Activated T-cell treated with anti-CD3 and anti-CD28 coated beads, Interleukin-2, amount 50 U/mL, for 1 hour (primary cell): ENCODE results near the gene KBTBD12.
"Not testable (repeated sequence)": the region's sequence is repeated elsewhere in the genome, so short reads cannot be mapped to it uniquely, and the experiment has no call there.

Experiments
- DNase-seq: peaks from one replicate; pipeline ENCODE4 v3.0.0-alpha.2; 2020

KBTBD12 gene, protein sequence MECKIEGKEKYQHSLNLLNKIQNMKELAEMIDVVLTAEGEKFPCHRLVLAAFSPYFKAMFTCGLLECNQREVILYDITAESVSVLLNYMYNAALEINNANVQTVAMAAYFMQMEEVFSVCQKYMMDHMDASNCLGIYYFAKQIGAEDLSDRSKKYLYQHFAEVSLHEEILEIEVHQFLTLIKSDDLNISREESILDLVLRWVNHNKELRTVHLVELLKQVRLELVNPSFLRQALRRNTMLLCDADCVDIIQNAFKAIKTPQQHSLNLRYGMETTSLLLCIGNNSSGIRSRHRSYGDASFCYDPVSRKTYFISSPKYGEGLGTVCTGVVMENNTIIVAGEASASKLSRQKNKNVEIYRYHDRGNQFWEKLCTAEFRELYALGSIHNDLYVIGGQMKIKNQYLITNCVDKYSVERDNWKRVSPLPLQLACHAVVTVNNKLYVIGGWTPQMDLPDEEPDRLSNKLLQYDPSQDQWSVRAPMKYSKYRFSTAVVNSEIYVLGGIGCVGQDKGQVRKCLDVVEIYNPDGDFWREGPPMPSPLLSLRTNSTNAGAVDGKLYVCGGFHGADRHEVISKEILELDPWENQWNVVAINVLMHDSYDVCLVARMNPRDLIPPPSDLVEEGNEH

DNA sequence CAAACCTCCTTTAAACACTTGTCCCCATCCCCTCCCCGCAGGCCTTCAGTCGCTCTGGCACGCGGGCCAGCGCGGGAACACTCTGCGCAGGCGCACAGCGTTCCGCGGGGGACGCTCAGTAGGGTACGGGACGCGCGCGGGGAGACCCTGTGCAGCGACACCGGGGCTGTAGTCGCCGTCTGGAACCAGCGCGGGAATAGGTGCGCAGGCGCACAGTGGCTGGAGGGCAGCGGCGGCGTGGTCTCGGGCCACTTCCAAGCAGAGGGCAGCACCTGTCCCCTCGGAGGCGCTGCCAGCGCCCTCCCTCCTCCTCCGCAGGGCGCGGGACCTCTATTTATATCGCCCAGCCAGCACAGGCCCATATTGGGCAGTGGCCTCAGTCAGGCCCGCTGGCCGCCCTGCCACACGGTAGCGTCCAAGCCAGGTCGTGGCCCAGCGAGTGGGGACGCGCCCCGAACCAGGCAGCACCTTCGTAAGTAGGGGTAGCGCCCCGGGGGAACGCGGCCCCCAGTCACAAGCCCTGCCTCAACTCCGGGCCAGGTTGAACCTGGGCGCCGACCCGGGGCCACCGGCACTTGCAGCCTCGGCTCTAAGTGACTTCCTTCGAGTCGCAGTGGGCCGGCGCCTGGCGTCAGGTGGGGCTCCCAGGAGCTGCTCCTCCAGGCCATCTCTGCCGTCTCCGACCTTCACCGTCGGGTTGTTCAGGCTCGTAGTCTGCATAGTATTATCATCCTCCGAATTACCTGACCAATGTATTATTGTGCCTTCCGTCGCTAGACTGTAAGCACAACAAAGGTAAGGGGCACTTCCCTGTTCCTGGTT, at the start of gene KBTBD12:
TSS of gene KBTBD12 (plus strand) at position 118 of the 822 bp plus-strand sequence. CDS start 7,830 bp downstream, outside the sequence.
- DNase-seq = no peak

DNA sequence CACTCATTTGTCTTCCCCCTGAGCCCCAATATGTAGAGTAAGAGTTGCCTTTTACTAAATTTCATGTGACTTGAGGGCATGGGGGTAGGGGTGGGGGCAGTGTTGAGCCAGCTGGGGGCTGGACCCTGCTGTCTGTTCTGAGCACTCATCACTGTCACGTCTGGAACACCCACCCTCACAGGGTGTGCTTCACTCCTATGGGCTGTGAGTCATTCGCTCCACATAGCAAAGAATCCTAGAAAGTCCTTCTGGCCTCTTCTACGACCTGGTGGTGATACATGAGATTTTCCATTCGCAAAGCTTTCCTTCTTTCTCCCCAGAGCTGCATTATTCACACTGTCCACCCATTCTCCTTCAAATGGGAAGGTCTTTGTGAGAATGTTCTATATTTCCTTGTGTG, 49.1 kb upstream of the KBTBD12 start:
- DNase-seq = no peak

DNA sequence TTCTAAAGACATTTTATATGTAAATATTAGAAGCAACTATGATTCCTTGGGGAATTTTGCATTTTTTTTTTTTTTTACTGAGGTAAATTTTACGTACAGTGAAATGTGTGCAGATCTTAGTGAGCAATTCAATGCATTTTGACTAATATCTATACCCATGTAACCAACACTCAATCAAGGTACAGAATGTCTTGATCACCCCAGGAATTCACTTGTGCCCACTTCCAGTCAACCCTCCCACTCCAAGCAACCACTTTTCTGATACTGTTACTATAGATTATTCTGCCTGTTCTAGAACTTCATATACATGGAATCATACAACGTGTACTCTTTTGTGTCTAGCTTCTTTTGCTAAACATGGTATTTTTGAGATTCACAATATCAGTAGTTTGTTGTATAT, 47.6 kb upstream of the KBTBD12 start:
- DNase-seq = no peak

DNA sequence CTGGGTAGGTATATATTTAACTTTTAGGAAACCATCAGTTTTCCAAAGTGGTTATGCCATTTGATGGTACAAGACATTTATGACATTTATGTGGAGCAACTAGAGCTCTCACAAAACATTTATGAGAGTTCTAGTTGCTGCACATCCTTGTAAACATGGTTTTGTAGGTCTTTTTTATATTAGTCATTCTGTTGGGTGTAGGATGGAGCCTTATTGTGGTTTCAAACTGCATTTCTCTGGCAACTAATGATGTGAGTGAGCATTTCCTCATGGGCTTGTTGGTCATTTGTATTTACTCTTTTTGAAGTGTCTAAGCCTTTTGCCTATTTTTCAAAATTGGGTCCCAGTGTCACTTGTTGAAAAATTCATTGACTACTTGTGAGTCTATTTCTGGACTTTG, 47.0 kb upstream of the KBTBD12 start:
- no peak for DNase-seq

DNA sequence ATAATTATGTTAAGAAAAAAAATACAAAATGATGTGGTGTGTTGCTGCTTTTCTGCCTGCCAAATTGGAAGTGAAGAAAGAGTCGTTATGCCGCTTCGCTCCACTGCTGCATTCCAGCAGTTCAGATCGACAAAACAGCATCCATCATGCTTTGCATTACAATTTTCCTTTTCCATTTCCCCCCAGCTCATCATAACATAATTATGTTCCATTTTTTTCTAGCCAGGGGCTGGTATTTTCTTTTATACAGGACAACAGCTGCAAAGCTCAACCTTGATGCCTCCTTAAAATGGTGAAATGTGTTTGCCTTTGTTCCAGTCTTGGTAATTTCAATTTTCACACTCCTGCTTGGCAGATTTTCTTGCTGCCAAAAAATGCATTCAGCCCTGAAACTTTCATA, 44.9 kb upstream of the KBTBD12 start:
- no peak for DNase-seq

DNA sequence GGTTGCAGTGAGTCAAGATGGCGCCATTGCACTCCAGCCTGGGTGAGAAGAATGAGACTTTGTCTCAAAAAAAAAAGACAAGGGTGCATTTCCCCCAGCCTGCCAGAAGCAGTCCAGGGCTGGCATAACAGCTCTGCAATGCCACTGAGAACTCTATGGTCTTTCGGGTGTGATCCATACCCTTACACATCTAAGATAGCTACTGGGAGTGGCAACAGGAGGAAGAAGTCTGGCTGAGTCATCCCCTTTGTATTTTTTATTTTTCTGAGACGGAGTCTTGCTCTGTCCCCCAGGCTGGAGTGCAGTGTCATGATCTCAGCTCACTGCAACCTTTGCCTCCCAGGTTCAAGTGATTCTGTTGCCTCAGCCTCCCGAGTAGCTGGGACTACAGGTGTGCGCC, 40.9 kb upstream of the KBTBD12 start:
- DNase-seq = not testable (repeated sequence)

DNA sequence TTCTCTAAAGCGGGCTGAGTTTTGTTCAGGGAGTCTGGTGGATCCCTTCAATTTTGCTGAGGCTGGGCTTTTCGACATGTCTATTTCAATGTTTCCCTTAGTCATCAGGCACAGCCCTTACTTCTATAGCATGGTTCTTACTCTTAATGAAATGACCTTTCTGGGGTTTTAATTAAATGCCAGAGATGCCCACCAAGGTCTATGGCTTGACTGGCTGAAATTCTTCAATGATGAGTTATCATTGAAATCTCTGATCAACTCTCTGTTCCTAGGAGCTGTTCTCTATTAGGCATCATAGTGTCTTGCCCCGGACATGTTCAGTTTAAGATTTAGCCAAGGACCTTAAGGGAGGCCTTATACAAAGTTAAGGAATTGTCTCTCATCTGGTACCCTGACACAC, 33.4 kb upstream of the KBTBD12 start:
- no peak for DNase-seq

DNA sequence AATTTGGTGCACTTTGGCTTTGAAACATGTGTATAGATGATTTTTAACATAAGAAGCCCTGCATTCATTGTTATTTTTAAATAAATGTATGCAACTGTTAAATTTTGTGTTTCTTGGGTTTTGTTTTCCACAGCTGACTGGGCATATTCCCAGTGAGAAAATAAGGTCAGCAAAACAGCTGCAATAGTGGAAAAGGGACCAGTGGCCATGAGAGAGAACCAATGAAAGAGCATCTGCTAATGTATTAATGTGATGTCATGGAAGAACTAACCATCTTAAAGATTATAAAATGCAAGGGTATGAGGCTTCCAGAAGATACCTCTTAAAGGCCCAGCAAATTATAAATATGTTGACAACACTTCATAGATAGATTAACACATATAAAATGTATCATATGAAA, 31.0 kb upstream of the KBTBD12 start:
- DNase-seq = no peak

DNA sequence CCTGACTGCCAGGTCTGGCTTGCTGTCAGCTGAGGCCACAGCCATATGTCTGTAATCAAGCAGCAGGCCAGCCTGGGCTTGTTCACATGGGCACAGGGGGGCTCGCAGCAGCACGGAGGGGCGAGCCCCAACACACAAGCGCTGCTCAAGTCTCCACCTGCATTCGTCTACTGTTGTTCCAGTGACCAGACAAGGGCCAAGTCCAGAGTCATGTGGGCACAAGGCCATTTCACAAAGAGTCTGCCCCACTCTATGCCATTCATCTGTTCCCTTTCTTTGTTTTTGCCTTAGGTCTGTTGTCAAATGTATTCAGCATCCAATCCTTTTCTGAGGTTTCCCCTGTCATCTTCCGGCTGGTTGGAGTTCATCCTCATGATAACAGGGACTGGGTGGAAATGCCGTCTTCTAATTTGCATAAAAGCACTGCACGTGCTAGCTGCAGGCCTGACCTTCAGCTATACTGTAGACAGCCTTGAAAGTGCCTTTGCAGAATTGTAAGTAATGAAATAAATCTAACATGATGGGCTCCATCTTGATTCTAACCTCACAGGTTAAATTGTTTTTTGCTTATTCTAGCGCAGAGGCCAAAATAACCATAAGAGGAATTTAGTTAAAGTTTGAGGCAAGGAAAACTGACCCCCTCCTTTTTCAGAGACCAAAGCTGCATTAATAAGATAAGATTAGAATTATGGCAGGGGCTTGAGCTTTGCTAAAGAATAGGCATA, 28.6 kb upstream of the KBTBD12 start:
- no peak for DNase-seq

DNA sequence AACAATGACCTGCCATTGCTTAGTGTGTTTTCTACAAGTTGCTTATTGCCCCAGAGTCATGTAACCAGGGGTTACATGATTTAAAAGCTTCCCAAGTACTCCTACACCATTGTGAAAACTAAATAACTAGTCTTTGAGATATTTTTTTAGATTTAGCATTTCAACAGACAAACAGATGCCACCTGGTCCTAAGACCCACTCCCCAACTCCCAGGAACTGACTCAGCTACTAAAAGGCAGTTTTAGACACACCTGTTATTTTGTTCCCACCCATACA, 28.1 kb upstream of the KBTBD12 start:
- DNase-seq = no peak

DNA sequence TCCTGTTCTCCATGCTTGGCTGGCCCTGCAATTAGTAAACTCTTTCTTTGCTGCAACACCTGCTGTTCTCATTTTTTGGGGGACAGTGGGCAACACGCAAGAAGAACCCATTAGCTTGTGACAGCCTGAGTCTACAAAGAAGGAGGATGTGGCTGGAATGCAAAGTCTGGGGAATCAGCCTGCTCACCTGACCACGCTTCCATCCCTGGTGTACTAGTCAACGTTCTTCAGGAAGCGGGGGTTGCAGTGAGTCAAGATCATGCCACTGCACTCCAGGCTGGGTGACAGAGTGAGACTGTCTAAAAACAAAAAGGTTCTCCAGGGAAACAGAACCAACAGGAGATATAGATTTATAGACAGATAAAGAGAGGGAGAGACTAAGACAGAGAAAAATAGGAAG, 27.7 kb upstream of the KBTBD12 start:
- no peak for DNase-seq

DNA sequence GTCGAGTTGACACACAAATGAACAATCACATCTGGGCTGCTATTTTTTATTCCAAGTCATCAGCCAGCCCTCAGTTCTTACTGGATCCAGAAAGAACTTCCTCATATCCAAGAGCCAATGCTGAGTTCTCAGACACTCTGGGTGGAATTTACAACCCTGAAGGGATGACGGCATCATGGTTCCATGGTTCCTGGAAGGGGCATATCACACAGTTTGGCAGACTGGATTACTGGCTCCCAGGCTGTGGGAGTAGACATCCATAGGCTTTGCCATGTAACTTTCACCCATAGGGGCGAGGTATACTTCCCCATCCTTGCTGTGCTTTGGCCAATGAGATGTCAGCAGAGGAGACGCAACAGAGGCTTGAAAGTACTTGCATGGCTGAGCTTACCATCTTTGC, 26.9 kb upstream of the KBTBD12 start:
- no peak for DNase-seq

DNA sequence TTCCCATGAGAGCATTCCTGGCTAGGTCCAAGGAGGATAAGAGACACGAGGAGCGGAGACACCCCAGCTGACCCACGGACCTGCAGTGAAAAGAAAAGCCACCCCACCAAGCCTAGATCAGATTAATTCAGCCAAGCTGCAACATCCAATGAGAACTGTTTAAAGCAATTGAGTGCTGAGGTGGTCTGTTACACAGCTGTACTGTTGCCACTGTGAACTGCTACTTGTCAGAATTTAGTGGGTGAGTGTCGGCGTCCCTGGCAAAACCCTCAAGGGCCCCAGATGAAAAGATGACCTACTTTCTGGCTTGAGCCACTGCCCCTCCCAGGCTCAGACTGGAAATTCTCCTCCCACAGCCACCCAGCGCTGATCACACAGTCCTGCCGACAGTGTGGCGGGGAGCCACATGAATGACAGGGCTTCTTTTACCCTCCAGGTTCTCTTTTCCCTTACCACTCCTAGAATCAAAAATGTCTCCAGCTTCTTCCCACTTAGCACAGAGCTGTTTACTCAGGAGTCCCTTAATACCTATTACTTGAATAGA, 26.4 kb upstream of the KBTBD12 start:
- DNase-seq = no peak

DNA sequence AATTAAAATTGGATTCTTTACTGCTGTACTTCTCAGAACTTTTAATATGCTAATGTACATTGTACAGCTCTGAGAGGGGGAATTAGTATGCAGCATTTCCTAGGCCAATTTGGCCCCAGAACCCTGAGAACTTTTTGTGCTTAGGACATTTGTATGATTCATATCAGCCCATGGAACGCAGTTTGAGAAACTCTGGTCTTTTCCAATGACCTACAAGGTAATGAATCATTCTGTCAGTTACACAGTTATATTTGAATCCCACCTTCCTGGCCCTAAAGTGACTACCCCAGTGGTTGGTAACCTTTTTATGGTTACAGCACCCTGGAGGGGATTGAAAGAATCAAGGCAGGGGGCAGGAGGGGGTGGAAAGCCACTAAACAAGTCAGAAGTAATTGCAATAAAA, 25.6 kb upstream of the KBTBD12 start:
- no peak for DNase-seq

DNA sequence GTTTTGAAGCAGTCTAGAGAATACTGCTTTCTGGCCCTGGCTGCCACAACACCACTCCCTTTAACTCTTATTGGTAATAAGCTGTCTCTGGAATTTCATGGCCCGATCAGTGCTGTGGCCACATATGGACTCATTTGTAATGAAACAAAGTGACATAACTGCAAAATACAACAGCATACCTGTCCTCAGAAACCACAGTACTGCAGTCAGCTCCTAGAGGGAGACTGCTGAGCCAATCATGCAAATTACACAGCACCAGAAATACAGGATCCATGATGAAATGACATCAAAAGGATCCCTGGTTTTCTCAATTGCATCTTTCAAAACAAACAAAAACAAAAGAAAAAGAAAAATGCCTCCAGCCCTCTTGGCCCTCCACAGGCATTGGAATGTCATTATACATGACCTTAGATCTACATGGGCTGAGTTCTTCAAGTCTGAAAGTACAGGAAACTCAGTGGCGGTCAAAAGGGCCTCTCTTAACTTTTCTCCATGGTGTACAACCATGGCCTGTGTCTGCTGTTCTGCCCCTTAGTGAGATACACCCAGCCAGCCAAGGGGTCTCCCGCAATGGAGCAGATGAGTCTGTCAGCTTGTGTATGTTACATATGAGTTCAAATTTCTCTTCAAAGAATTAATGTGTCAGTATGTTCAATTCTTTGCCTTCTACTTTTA, 24.9 kb upstream of the KBTBD12 start:
- DNase-seq = no peak

DNA sequence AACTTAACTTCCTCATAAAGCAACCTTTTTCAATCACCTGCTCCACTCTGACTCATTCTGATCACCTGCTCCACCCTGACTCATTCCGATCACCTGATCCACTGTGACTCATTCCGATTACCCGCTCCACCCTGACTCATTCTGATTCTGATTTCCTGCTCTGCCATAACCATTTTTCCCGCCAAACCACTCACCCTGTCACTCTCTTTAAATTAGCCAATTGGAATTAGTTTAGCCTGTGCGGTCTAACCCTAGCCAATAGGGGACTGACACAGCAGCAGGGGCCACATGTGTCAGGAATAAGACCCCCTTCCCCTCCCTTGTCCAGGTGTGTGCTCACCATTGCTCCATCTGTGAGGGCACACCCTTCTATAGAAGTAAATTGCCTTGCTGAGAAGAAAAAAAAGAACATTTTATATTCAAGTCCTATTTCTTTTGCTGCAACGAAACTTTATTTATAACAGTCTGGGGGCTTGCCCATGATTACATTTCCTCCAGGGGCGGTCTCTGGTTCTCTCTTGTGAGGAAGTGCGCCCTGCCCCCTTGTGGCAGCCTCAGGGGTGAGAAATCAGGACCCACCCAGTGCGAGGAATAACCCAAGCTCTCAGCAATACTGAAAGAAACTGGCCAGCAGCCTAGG, 24.3 kb upstream of the KBTBD12 start:
- not testable (repeated sequence) for DNase-seq

DNA sequence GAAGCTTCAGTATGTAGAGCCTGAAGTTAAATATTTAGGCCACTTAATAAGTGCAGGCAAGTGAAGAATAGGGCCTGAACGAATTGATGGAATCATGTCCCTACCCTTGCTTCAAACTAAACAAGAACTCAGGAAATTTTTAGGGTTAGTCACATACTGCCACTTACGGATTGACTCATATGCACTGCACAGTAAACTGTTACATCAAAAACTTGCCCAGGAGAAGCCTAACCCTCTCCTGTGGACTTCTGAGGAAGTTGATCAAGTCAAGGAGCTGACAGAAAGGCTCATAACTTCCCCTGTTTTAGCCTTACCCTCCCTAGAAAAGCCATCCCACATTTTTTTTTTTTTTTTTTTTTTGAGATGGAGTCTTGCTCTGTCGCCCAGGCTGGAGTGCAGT, 20.6 kb upstream of the KBTBD12 start:
- no peak for DNase-seq

DNA sequence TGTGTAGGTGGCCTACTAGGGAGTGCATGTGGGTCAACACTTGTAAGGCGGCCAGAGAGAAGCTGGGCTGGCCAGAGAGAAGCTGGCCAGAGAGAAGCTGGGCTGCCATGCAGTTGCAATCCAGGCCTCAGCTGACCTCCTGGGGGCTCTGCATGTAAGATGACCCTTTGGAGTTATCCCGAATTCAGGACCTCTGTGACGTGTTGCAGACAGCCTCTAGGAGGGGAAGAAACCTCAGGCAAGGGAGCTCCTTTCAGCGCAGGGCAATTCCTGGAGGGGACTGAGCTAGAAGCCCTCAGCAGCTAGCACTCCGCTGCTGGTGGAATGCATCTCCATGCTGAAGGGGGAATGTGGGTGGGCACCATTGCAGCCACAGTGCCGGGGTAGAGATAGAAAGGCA, 15.8 kb upstream of the KBTBD12 start:
- no peak for DNase-seq

DNA sequence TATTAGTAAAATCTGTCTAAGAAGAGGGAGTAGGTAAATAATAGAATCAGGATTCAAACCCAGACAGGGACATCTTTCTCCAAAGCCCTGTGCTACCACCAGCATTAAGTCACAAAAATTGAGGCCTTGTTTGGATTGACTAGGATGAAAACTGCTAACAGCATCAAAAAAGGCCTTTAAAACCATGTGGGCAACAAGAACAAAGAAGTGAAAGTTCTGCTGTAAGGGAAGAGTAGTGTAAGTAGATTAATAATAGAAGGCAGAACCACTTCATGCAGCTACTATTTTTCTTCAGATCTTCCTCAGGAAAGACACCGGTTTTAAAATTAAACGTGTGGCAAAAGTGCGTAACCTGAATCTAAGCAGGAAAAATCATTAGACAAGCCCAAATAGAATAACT, 15.3 kb upstream of the KBTBD12 start:
- no peak for DNase-seq

DNA sequence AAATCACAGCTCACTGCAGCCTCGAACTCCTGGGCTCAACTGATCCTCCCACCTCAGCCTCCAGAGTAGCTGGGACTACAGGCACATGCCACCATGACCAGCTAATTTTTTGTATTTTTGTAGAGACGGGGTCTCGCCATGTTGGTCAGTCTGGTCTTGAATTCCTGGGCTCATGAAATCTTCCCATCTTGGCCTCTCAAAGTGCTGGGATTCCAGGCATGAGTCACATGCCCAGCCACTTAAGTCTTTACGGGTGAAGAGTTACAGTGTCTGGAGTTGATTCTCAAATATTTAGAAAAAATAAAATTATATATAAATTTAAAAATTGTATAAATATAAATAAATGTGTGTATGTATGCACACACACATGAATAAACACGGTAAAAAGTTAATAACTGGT, 14.5 kb upstream of the KBTBD12 start:
- DNase-seq = no peak

DNA sequence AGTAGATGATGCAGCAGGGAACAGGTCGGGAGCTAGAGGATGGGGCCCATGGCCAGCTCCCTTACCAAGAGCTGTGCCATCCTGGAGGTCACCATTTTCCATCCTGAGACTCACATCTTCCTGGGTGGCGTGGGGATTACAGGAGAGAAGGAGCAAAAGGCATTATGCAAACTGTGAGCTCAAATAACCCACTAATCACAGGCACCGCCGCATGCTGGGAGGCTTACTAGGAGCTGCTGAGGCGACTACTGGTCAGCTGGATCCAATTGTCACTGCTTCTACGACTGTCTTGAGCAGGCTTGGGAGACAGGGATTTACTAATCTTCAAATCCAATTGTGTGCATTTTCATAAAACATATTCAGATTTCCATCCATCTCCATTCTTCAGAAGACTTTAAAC, 12.5 kb upstream of the KBTBD12 start:
- DNase-seq = no peak
